CD4-positive, alpha-beta T cell (primary cell): ENCODE measurements around the gene HES2. TPM values are rescaled to one million over a fixed set of nuclear protein-coding genes. Genes with fewer than 3 reads are reported as not detected.
A peak's percentile ranks its signal among the peaks of the same experiment; 100 is the strongest.

Experiments
- ATAC-seq: fragments of 200-7000 bp; cut with Tn5 transposase; one replicate; pipeline ENCODE4 v1.10.0; 2022; ENCODE audit warnings: mild to moderate bottlenecking; ENCODE audit not compliant: poor library complexity
- CTCF ChIA-PET: fragments of 350-600 bp; sonication (Branson Sonifier 250); formaldehyde crosslinking; loops from one replicate; lab custom pipeline; 2021; ENCODE audit warnings: antibody characterized with exemption, inconsistent platforms; lab: Charles Lee
- POLR2A ChIA-PET: fragments of 350-600 bp; sonication (Branson Sonifier 250); formaldehyde crosslinking; loops from one replicate; lab custom pipeline; 2021; ENCODE audit warnings: antibody characterized with exemption, inconsistent platforms; lab: Charles Lee
- DNase-seq, 14 experiments: peaks; one replicate each; pipeline ENCODE4 v3.0.0-alpha.2; 2013 to 2020; ENCODE audit warnings: mixed read lengths in 2 of 14
- H3K27ac ChIP-seq, 2 donors: one replicate each; pipeline versions ENCODE4 v1.5.1 to v1.7.0; 2013; ENCODE audit warnings: low read length in 2 of 2, low read depth in 1 of 2, mild to moderate bottlenecking in 1 of 2
- H3K27me3 ChIP-seq, 2 experiments: 1 replicate in 1 of 2; 2 replicates in 1 of 2; pipeline versions ENCODE4 v1.6.1 to v1.7.0; 2013; ENCODE audit warnings: low read length in 2 of 2, control low read depth in 1 of 2, mild to moderate bottlenecking in 1 of 2, moderate library complexity in 1 of 2; ENCODE audit not compliant: insufficient read depth in 2 of 2, control insufficient read depth in 1 of 2
- H3K36me3 ChIP-seq: one replicate; pipeline ENCODE4 v1.6.1; 2013; ENCODE audit warnings: low read length, control low read depth; ENCODE audit not compliant: insufficient read depth
- H3K4me1 ChIP-seq: one replicate; pipeline ENCODE4 v1.6.1; 2013; ENCODE audit warnings: low read length, control low read depth; ENCODE audit not compliant: insufficient read depth
- H3K4me3 ChIP-seq: one replicate; pipeline ENCODE4 v1.5.1; 2013; ENCODE audit warnings: mild to moderate bottlenecking, low read length, moderate library complexity
- H3K9me3 ChIP-seq, 2 experiments: 1 replicate in 1 of 2; 2 replicates in 1 of 2; pipeline versions ENCODE4 v1.6.1 to v1.7.0; 2013; ENCODE audit warnings: low read length in 2 of 2, mild to moderate bottlenecking in 2 of 2, control low read depth in 1 of 2, moderate library complexity in 1 of 2; ENCODE audit not compliant: control insufficient read depth in 1 of 2, insufficient read depth in 1 of 2
- H3K27ac Mint-ChIP-seq: one replicate; pipeline ENCODE4 v1.8.0; 2020; ENCODE audit warnings: mixed read lengths
- H3K27me3 Mint-ChIP-seq: one replicate; pipeline ENCODE4 v1.8.0; 2021; ENCODE audit warnings: mixed read lengths
- H3K36me3 Mint-ChIP-seq: one replicate; pipeline ENCODE4 v1.8.0; 2021; ENCODE audit warnings: low read depth, mixed read lengths
- H3K4me1 Mint-ChIP-seq: one replicate; pipeline ENCODE4 v1.8.0; 2021; ENCODE audit warnings: low read depth, mixed read lengths
- H3K4me3 Mint-ChIP-seq: one replicate; pipeline ENCODE4 v1.8.0; 2020; ENCODE audit warnings: mild to moderate bottlenecking, mixed read lengths
- H3K9me3 Mint-ChIP-seq: one replicate; pipeline ENCODE4 v1.8.0; 2020; ENCODE audit warnings: mixed read lengths
- CTCF ChIP-seq: fragments of 200-600 bp; IDR thresholded peaks from one replicate; pipeline ENCODE4 v1.8.0; 2022; ENCODE audit warnings: antibody characterized with exemption, mild to moderate bottlenecking
- intact Hi-C, 2 experiments: fragments of 100-400 bp; cut with DNase I in 1 of 2; cut with micrococcal nuclease in 1 of 2; formaldehyde crosslinking; loops; one replicate each; pipeline versions ENCODE4 v1.15.1 to v1.9.0; 2023 to 2025; cut with DNase I, micrococcal nuclease
- total RNA-seq, 174 experiments: library from RNA in 2 of 174; stranded (reverse) in 2 of 174; gene quantifications; one replicate each; pipeline ENCODE4 v1.2.3 and lab custom pipeline; 2021 to 2026

The HES2 gene
- total RNA-seq, 2 experiments from 2014 or later = not detected

DNA sequence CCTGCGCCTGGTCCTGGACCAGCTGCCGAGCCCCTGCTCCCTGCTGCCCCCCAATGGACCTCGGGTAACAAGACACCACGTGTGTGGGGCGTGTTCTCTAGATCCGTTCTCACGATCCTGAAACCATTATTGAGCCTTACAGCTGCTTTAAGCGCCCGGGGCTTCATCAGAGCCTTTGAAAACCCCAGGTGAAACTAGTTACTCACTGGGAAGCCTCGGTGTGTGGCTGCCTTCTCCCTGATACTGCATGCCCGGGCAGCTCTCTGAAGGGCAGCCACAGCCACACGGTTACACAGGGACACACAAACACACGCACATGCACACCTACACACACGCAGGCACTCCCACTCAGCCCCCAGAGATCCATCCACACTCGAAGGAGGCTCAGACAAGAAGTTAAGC, 5.3 kb downstream of the HES2 start:
- ChIA-PET POLR2A (no interaction called here), CTCF (interaction anchor here (0.5 to 1.7 kb wide), 6 partner anchors 9 to 111 kb away, joined by 3 to 9 read pairs (median 4); no protein-coding TSS in a partner anchor)
- H3K27ac ChIP-seq = no peak overlapping the region
- no peaks in the 10 kb centered on the region for H3K36me3 ChIP-seq
- DNase-seq = peak in 9 of 14 experiments; percentile 28 to 66 (median 33)
- TF ChIP-seq CTCF = no peak
- peaks cover 0 to 15% of the 10 kb centered on the region in 2 experiments for H3K9me3 ChIP-seq
- Mint-ChIP-seq H3K9me3 (no peaks in the 10 kb centered on the region), H3K36me3 (no peaks in the 10 kb centered on the region), H3K4me1 (peaks cover 3% of the 10 kb centered on the region), H3K27ac (no peak overlapping the region), H3K27me3 (peaks cover 64% of the 10 kb centered on the region), H3K4me3 (no peak overlapping the region)
- H3K27me3 ChIP-seq = peaks cover 54 to 56% of the 10 kb centered on the region in 2 experiments
- H3K4me1 ChIP-seq = peaks cover 20% of the 10 kb centered on the region
- intact Hi-C loops = no loop called here
- no peak overlapping the region for H3K4me3 ChIP-seq
- peak; percentile 84 for ATAC-seq

DNA sequence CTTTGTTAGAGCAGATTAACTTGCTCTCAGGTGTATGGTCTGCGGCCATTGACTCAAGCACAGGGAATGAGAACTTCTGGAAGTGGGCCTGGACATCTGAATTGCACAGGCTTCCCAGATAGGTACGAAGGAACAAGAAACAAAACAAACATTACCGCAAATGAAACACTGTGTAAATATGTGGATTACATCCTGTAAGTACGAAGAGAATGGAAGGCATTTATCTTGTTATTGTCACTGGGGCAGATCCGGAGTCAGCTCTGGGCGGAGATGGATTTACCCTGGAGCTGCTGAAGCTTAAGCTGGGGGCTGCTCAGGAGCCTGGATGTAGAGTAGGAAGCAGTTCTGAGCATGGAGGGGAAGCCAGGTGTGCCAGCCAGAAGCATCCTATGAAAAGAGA, 6.8 kb downstream of the HES2 start:
- Histone ChIP-seq H3K4me1 (peaks cover 7% of the 10 kb centered on the region), H3K36me3 (no peaks in the 10 kb centered on the region), H3K27me3 (peaks cover 39 to 46% of the 10 kb centered on the region in 2 experiments), H3K27ac (no peak overlapping the region), H3K4me3 (no peak overlapping the region), H3K9me3 (peaks cover 0 to 9% of the 10 kb centered on the region in 2 experiments)
- intact Hi-C loops = no loop called here
- H3K27me3 Mint-ChIP-seq = peaks cover 65% of the 10 kb centered on the region
- H3K36me3 Mint-ChIP-seq = no peaks in the 10 kb centered on the region
- no peaks in the 10 kb centered on the region for H3K9me3 Mint-ChIP-seq
- DNase-seq (no peak), ATAC-seq (no peak)
- ChIA-PET CTCF (interaction anchor here (1.6 kb wide), 1 partner anchor 11 kb away, joined by 3 read pairs; no protein-coding TSS in a partner anchor), POLR2A (no interaction called here)
- no peak overlapping the region for H3K4me3 Mint-ChIP-seq
- H3K4me1 Mint-ChIP-seq = peaks cover 3% of the 10 kb centered on the region
- no peak overlapping the region for H3K27ac Mint-ChIP-seq
- no peak for TF ChIP-seq CTCF

GRCh38 chr1:6410248-6410893, 9.3 kb downstream of the HES2 start:
- peaks cover 14 to 21% of the 10 kb centered on the region in 2 experiments for H3K27me3 ChIP-seq
- H3K9me3 Mint-ChIP-seq = no peaks in the 10 kb centered on the region
- no peak for TF ChIP-seq CTCF
- H3K27ac Mint-ChIP-seq = no peak overlapping the region
- no peaks in the 10 kb centered on the region for H3K9me3 ChIP-seq
- no peak overlapping the region for H3K27ac ChIP-seq
- no peaks in the 10 kb centered on the region for H3K36me3 Mint-ChIP-seq
- POLR2A ChIA-PET = no interaction called here
- H3K4me1 ChIP-seq = peaks cover 7% of the 10 kb centered on the region
- H3K27me3 Mint-ChIP-seq = peaks cover 39% of the 10 kb centered on the region
- intact Hi-C loops = no loop called here
- peaks cover 3% of the 10 kb centered on the region for H3K4me1 Mint-ChIP-seq
- no peaks in the 10 kb centered on the region for H3K36me3 ChIP-seq
- CTCF ChIA-PET = interaction anchor here (0.9 to 1.0 kb wide), 3 partner anchors 27 to 62 kb away, joined by 3 read pairs; no protein-coding TSS in a partner anchor
- H3K4me3 ChIP-seq = no peak overlapping the region
- no peak overlapping the region for H3K4me3 Mint-ChIP-seq
- no peak for ATAC-seq
- DNase-seq = no peak
